ENCODE data around the gene TCERG1. TPM values are rescaled to one million over a fixed set of nuclear protein-coding genes. Genes with fewer than 3 reads are reported as not detected.

Gene TCERG1
- total RNA-seq, 4 donors from 2014 or later = 59.1 to 164 (median 65.1) TPM

DNA sequence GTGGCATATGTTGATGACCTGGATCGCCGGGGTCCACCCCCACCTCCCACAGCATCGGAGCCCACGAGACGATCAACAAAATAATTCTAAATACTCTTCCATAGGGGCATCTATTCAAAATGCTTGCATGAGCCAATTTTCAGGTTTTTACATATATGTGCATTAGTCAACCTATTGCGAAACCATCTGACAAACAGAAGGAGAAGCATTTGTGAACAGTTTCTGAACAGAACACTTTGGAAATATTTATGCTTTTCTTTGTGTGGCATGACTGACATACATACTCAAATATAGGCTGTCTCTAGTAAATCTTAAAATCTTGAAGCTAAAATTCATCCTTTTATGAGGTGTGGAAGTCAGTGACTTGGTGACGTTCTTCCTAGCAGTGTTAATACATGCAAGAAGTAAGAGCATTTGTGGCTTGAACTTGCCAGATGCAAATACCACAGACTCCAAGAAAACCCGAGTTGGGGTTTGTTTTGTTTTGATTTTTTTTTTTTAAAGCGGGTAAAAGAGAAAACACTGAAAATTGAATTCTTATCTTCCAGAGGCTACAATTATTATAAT is 63.5 kb downstream of the TCERG1 start:
- no peak for DNase-seq (ENCODE audit: low spot score in 2 of 2)
- Histone ChIP-seq H3K27ac (no peak overlapping the region), H3K9me3 (no peaks in the 10 kb centered on the region), H3K36me3 (peaks cover 63% of the 10 kb centered on the region), H3K4me1 (no peaks in the 10 kb centered on the region), H3K4me3 (no peak overlapping the region), H3K27me3 (no peaks in the 10 kb centered on the region)
- WGBS = 91% methylated on average over 9 of the region's 9 CpGs
- TF ChIP-seq EP300 (IDR thresholded peaks at IDR 0.05) (no peak), POLR2A (IDR thresholded peaks at IDR 0.05) (no peak), CTCF (IDR thresholded peaks at IDR 0.05) (no peak), POLR2AphosphoS5 (IDR thresholded peaks at IDR 0.05) (no peak)

GRCh38 chr5:146513462-146513861 is 66.3 kb downstream of the TCERG1 start:
- H3K27me3 ChIP-seq = no peaks in the 10 kb centered on the region
- no peak for DNase-seq (ENCODE audit: low spot score in 2 of 2)
- WGBS = 76% methylated on average over 2 of the region's 2 CpGs
- TF ChIP-seq POLR2AphosphoS5 (IDR thresholded peaks at IDR 0.05) (no peak), CTCF (IDR thresholded peaks at IDR 0.05) (no peak), POLR2A (IDR thresholded peaks at IDR 0.05) (no peak), EP300 (IDR thresholded peaks at IDR 0.05) (no peak)
- H3K4me3 ChIP-seq = no peak overlapping the region
- no peaks in the 10 kb centered on the region for H3K9me3 ChIP-seq
- H3K27ac ChIP-seq = no peak overlapping the region
- no peaks in the 10 kb centered on the region for H3K4me1 ChIP-seq
- H3K36me3 ChIP-seq = peaks cover 35% of the 10 kb centered on the region

GRCh38 chr5:146514575-146514974 is 67.4 kb downstream of the TCERG1 start:
- no peaks in the 10 kb centered on the region for H3K4me1 ChIP-seq
- H3K27me3 ChIP-seq = no peaks in the 10 kb centered on the region
- H3K9me3 ChIP-seq = no peaks in the 10 kb centered on the region
- peaks cover 24% of the 10 kb centered on the region for H3K36me3 ChIP-seq
- TF ChIP-seq CTCF (IDR thresholded peaks at IDR 0.05) (no peak), POLR2AphosphoS5 (IDR thresholded peaks at IDR 0.05) (no peak), POLR2A (IDR thresholded peaks at IDR 0.05) (no peak), EP300 (IDR thresholded peaks at IDR 0.05) (no peak)
- no peak overlapping the region for H3K4me3 ChIP-seq
- H3K27ac ChIP-seq = no peak overlapping the region
- 86% methylated on average over 1 of the region's 1 CpG for WGBS
- DNase-seq (ENCODE audit: low spot score in 2 of 2) = no peak

DNA sequence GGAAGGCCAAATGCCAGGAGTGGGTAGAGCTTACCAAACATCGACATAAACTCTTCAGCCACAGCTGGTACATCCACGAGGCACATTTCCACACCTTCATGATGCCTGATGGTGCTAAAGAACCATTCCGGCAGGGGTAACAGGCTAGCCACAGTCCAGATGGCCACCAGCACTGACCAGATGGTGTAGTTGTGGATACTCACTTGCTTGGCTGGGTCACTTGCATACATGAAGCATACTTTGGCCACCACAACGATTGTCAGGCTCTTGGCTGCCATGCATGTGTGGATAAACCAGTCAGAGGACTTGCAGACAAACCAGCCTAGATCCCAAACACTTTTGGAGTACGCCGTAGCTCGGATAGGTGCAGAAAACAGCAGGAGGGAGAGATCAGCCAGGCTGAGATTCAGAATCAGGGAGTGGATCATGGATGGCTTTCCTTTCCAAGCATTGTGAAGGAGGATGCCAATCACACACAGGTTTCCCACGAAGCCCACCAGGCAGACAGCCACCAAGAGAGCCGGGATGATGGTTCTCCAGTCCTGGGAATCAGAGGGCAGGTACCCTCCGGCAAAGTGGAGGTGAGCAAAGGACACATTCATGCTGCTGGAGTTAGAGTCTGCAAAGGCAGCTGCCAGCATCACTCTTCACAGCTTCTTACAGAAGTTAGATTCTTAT is 68.5 kb downstream of the TCERG1 start:
- 84% methylated on average over 9 of the region's 10 CpGs for WGBS
- TF ChIP-seq EP300 (IDR thresholded peaks at IDR 0.05) (no peak), CTCF (IDR thresholded peaks at IDR 0.05) (no peak), POLR2A (IDR thresholded peaks at IDR 0.05) (no peak), POLR2AphosphoS5 (IDR thresholded peaks at IDR 0.05) (no peak)

DNA sequence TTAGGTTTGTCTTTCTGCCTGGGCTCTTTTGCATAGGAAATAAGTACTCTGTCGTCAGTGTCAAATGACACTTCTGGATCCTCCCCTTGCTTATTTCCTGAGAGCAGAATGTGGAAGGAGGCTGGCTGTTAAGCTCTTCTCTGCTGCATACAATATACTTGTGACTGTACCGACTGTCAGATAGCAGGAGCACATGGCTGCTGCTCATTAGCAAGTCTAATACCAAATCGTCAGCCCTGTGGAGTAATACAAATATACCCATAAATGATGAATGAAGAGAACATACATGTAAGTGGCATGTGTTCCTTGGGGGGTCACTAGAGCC is 69.0 kb downstream of the TCERG1 start, which contains the start of gene GPR151:
TSS of gene GPR151 (minus strand) at position 40 of the 325 bp plus-strand sequence. CDS start 77 bp downstream, outside the sequence.
- TF ChIP-seq POLR2A (IDR thresholded peaks at IDR 0.05) (no peak), EP300 (IDR thresholded peaks at IDR 0.05) (no peak), CTCF (IDR thresholded peaks at IDR 0.05) (no peak)
- Histone ChIP-seq H3K27ac (no peak within 1 kb of the TSS), H3K27me3 (no peaks in the 10 kb centered on the region), H3K36me3 (peaks cover 9% of the 10 kb centered on the region), H3K9me3 (no peaks in the 10 kb centered on the region), H3K4me3 (no peak within 1 kb of the TSS), H3K4me1 (no peaks in the 10 kb centered on the region)
- 10% methylated on average over 3 of the region's 3 CpGs for WGBS
- DNase-seq (ENCODE audit: low spot score in 2 of 2) = no peak

More for the DNA sequence above, 68.5 kb downstream of the TCERG1 start:
- H3K36me3 ChIP-seq = peaks cover 14% of the 10 kb centered on the region
- H3K9me3 ChIP-seq = no peaks in the 10 kb centered on the region
- no peaks in the 10 kb centered on the region for H3K27me3 ChIP-seq
- no peaks in the 10 kb centered on the region for H3K4me1 ChIP-seq
- no peak for DNase-seq (ENCODE audit: low spot score in 2 of 2)
- no peak overlapping the region for H3K4me3 ChIP-seq
- no peak overlapping the region for H3K27ac ChIP-seq
